ENCODE data around the gene EVI5.

Gene EVI5

GRCh38 chr1:92495392-92496063 lies 289.4 kb downstream of the EVI5 start:
- Histone ChIP-seq H3K4me2 (ENCODE audit: low read length) (no peak overlapping the region), H3K4me1 (ENCODE audit: control insufficient read depth, low read length) (no peaks in the 10 kb centered on the region)

GRCh38 chr1:92494485-92495141 lies 290.3 kb downstream of the EVI5 start:
- H4K20me1 ChIP-seq (ENCODE audit: control insufficient read depth, insufficient read depth, low read depth, low read length), result no peaks in the 10 kb centered on the region
- H3K4me2 ChIP-seq (ENCODE audit: low read length), result no peak overlapping the region
- no peak overlapping the region for H3K27ac ChIP-seq (ENCODE audit: low read depth, low read length)
- TF ChIP-seq CTCF (IDR thresholded peaks at IDR 0.05; ENCODE audit: low read depth, low read length, poor library complexity, severe bottlenecking) (no peak), EZH2phosphoT487 (IDR thresholded peaks at IDR 0.05; ENCODE audit: borderline replicate concordance, low read length) (no peak)
- H3F3A ChIP-seq (ENCODE audit: control insufficient read depth, insufficient read depth), result no peaks in the 10 kb centered on the region
- H3K4me3 ChIP-seq (ENCODE audit: low read length), result no peak overlapping the region
- H3K79me2 ChIP-seq (ENCODE audit: control insufficient read depth, low read length), result no peaks in the 10 kb centered on the region
- no peaks in the 10 kb centered on the region for H3K4me1 ChIP-seq (ENCODE audit: control insufficient read depth, low read length)
- no peaks in the 10 kb centered on the region; the same call in 1 of the 2 replicates for H3K27me3 ChIP-seq (ENCODE audit: control insufficient read depth, low read length)
- no peaks in the 10 kb centered on the region for H3K9me3 ChIP-seq (ENCODE audit: control insufficient read depth, insufficient read depth, low read length)
- H3K36me3 ChIP-seq (ENCODE audit: control insufficient read depth, low read length), result no peaks in the 10 kb centered on the region
- no peaks in the 10 kb centered on the region for H3K9me2 ChIP-seq (replicated peaks; ENCODE audit: control insufficient read depth, low read length)

More at GRCh38 chr1:92495392-92496063, 289.4 kb downstream of the EVI5 start:
- no peaks in the 10 kb centered on the region for H3K9me3 ChIP-seq (ENCODE audit: control insufficient read depth, insufficient read depth, low read length)
- no peaks in the 10 kb centered on the region for H3K36me3 ChIP-seq (ENCODE audit: control insufficient read depth, low read length)
- no peak overlapping the region for H3K4me3 ChIP-seq (ENCODE audit: low read length)
- no peaks in the 10 kb centered on the region for H3F3A ChIP-seq (ENCODE audit: control insufficient read depth, insufficient read depth)
- no peak overlapping the region for H3K27ac ChIP-seq (ENCODE audit: low read depth, low read length)
- TF ChIP-seq CTCF (IDR thresholded peaks at IDR 0.05; ENCODE audit: low read depth, low read length, poor library complexity, severe bottlenecking) (no peak), EZH2phosphoT487 (IDR thresholded peaks at IDR 0.05; ENCODE audit: borderline replicate concordance, low read length) (no peak)
- no peaks in the 10 kb centered on the region; the same call in 1 of the 2 replicates for H3K27me3 ChIP-seq (ENCODE audit: control insufficient read depth, low read length)
- no peaks in the 10 kb centered on the region for H3K9me2 ChIP-seq (replicated peaks; ENCODE audit: control insufficient read depth, low read length)
- H3K79me2 ChIP-seq (ENCODE audit: control insufficient read depth, low read length), result no peaks in the 10 kb centered on the region
- no peaks in the 10 kb centered on the region for H4K20me1 ChIP-seq (ENCODE audit: control insufficient read depth, insufficient read depth, low read depth, low read length)

GRCh38 chr1:92493139-92493538 lies 291.8 kb downstream of the EVI5 start:
- H3K27me3 ChIP-seq (ENCODE audit: control insufficient read depth, low read length), result peaks cover 12% of the 10 kb centered on the region
- no peaks in the 10 kb centered on the region for H3K4me1 ChIP-seq (ENCODE audit: control insufficient read depth, low read length)
- no peaks in the 10 kb centered on the region for H4K20me1 ChIP-seq (ENCODE audit: control insufficient read depth, insufficient read depth, low read depth, low read length)
- H3F3A ChIP-seq (ENCODE audit: control insufficient read depth, insufficient read depth), result no peaks in the 10 kb centered on the region
- no peaks in the 10 kb centered on the region for H3K79me2 ChIP-seq (ENCODE audit: control insufficient read depth, low read length)
- no peaks in the 10 kb centered on the region for H3K9me3 ChIP-seq (ENCODE audit: control insufficient read depth, insufficient read depth, low read length)
- TF ChIP-seq EZH2phosphoT487 (IDR thresholded peaks at IDR 0.05; ENCODE audit: borderline replicate concordance, low read length) (no peak), CTCF (IDR thresholded peaks at IDR 0.05; ENCODE audit: low read depth, low read length, poor library complexity, severe bottlenecking) (no peak)
- H3K4me3 ChIP-seq (ENCODE audit: low read length), result no peak overlapping the region
- no peaks in the 10 kb centered on the region for H3K36me3 ChIP-seq (ENCODE audit: control insufficient read depth, low read length)
- no peaks in the 10 kb centered on the region for H3K9me2 ChIP-seq (replicated peaks; ENCODE audit: control insufficient read depth, low read length)
- no peak overlapping the region for H3K4me2 ChIP-seq (ENCODE audit: low read length)
- no peak overlapping the region for H3K27ac ChIP-seq (ENCODE audit: low read depth, low read length)
